Kidney (tissue), 14 donors: ENCODE measurements around the gene VPS37D. TPM values are rescaled to one million over a fixed set of nuclear protein-coding genes. Genes with fewer than 3 reads are reported as not detected.
"Not testable (repeated sequence)": the region's sequence is repeated elsewhere in the genome, so short reads cannot be mapped to it uniquely, and the experiment has no call there.

ENCODE experiments used
- DNase-seq, 5 donors: peaks; one replicate each; pipeline ENCODE4 v3.0.0-alpha.2; 2013 to 2020
- FAIRE-seq: peaks from 2 replicates; lab custom pipeline; 2012; peaks lifted over from hg19 to GRCh38; lab: Jason Lieb, UNC
- H3K27ac ChIP-seq, 2 donors: one replicate each; pipeline ENCODE4 v1.7.0; 2013; ENCODE audit warnings: low read depth in 2 of 2, low read length in 2 of 2, inconsistent platforms in 1 of 2
- H3K27me3 ChIP-seq: one replicate; pipeline ENCODE4 v1.7.1; 2013; ENCODE audit warnings: low read length, inconsistent platforms; ENCODE audit not compliant: control insufficient read depth, insufficient read depth
- H3K36me3 ChIP-seq, 3 donors: one replicate each; pipeline versions ENCODE4 v1.7.0 to v1.7.1; 2013; ENCODE audit warnings: low read length in 3 of 3, control low read depth in 1 of 3, inconsistent platforms in 1 of 3; ENCODE audit not compliant: insufficient read depth in 3 of 3, control insufficient read depth in 2 of 3
- H3K4me1 ChIP-seq, 3 donors: one replicate each; pipeline versions ENCODE4 v1.7.0 to v1.7.1; 2013; ENCODE audit warnings: low read length in 3 of 3, inconsistent platforms in 1 of 3, low read depth in 1 of 3; ENCODE audit not compliant: control insufficient read depth in 2 of 3, insufficient read depth in 2 of 3
- H3K4me3 ChIP-seq, 3 donors: one replicate each; pipeline versions ENCODE4 v1.7.0 to v1.8.1; 2013; ENCODE audit warnings: low read length in 3 of 3, control low read depth in 1 of 3, inconsistent platforms in 1 of 3
- H3K9ac ChIP-seq, 3 donors: one replicate each; pipeline versions ENCODE4 v1.7.0 to v1.7.1; 2013; ENCODE audit warnings: low read length in 3 of 3, control low read depth in 1 of 3, inconsistent platforms in 1 of 3
- H3K9me3 ChIP-seq, 3 donors: one replicate each; pipeline versions ENCODE4 v1.7.0 to v1.7.1; 2013; ENCODE audit warnings: low read length in 3 of 3, control low read depth in 1 of 3, inconsistent platforms in 1 of 3; ENCODE audit not compliant: control insufficient read depth in 2 of 3, insufficient read depth in 1 of 3
- intact Hi-C: fragments of 100-400 bp; cut with DNase I; formaldehyde crosslinking; loops from one replicate; pipeline ENCODE4 v1.11.1; 2022
- polyA plus RNA-seq: library from polyadenylated mRNA; stranded (reverse); fragments of 350-450 nt; fragmentation: Illumina TruSeq; extraction: RNeasy Lipid Tissue Mini Kit (QIAGEN cat#74804); gene quantifications from one replicate; pipeline ENCODE4 v1.2.3, GENCODE V29; 2014; ENCODE audit warnings: low read depth, low replicate concordance; ENCODE audit not compliant: insufficient read depth
- total RNA-seq: library from RNA; stranded (reverse); fragmentation: NEBNext Ultra II Directional; extraction: Animal tissue kit (Norgen Biotek cat#: 25700); gene quantifications from one replicate; pipeline ENCODE4 v1.2.1, GENCODE V29; 2021
- TF ChIP-seq, protein P1 (sequence below): IDR thresholded peaks from 3 replicates; pipeline ENCODE4 v1.5.1; 2012; ENCODE audit warnings: mild to moderate bottlenecking, moderate library complexity, borderline replicate concordance; ENCODE audit not compliant: insufficient read depth; ENCODE audit errors: extremely low read depth
- donor health status: control.
- donor health status: control.
- donor health status: control.
- donor health status: control.
- donor health status: control.
- donor health status: DM: yes; HTN: yes; CAD: no.
- donor health status: Normal renal cell carcinoma (clear cell type).

VPS37D gene
- total and polyA plus RNA-seq, 2 donors from 2014 or later, result 13.2 to 19.3 TPM

DNA sequence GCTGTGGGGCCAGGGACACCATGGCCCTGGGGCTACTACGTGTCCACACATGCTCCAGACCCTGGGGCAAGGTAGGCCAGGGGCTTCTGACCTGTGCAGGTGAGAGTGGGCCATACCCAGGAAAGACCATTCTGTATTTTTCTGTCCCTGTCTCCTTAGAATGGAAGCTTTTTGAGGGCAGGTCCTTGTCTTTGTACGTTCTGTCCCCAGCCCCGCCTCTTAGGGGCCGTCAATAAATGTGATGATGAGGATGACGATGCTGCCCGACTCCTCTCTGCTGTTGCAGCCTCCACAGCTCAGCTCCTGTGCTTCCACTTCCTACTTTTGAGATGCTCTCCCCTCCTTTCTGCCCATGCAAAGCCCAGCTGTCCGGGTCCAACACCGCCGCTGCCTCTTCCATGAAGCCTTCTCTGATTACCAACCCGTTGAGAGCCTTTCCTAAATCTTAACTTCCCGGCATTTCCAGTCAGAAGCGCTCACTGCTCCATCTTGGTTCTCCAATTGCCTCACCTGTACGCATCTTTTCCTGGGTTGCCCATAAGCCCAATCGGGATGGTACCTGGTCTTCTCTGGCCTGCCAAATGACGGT, 4.3 kb downstream of the VPS37D start:
- FAIRE-seq (no peak), DNase-seq (no peak)
- TF ChIP-seq, protein P1, sequence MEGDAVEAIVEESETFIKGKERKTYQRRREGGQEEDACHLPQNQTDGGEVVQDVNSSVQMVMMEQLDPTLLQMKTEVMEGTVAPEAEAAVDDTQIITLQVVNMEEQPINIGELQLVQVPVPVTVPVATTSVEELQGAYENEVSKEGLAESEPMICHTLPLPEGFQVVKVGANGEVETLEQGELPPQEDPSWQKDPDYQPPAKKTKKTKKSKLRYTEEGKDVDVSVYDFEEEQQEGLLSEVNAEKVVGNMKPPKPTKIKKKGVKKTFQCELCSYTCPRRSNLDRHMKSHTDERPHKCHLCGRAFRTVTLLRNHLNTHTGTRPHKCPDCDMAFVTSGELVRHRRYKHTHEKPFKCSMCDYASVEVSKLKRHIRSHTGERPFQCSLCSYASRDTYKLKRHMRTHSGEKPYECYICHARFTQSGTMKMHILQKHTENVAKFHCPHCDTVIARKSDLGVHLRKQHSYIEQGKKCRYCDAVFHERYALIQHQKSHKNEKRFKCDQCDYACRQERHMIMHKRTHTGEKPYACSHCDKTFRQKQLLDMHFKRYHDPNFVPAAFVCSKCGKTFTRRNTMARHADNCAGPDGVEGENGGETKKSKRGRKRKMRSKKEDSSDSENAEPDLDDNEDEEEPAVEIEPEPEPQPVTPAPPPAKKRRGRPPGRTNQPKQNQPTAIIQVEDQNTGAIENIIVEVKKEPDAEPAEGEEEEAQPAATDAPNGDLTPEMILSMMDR, result no peak
- Histone ChIP-seq H3K27ac (no peak overlapping the region), H3K9me3 (no peaks in the 10 kb centered on the region), H3K4me3 (no peak overlapping the region), H3K36me3 (no peaks in the 10 kb centered on the region), H3K27me3 (no peaks in the 10 kb centered on the region), H3K9ac (no peak overlapping the region), H3K4me1 (peaks cover 0 to 6% (median 0%) of the 10 kb centered on the region in 3 donors)
- intact Hi-C loops, result no loop called here

DNA sequence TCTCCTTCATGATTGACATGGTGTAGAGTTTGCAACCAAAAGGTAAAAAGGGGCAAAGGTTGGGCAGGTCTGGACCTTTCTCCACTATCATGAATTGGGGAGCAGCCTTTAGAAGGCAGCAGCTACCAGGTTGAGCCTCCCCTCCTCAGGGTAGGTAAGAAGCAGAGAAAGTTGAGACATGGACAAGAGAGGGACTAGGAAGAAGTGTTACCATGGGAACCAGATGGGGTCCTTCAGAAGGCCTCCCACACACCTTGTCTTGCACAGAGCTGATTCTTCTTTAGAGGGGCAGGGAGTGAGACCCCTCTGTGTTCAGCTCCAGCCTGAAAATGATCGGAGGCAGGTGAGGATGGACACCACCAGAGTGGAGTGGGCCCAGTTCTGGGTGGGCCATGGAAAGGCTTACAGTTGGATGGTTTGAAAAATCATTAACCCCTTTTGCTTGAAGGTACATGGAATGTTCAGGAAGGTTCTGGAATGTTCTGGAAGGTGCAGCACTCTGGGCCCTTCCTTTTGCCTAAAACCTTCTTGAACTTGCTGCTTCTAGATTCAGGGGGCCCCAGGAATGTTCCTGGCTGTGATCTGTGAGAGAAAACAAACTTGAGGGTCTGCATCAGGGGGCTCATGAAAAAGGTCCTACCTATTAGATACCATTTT, 7.0 kb downstream of the VPS37D start:
- intact Hi-C loops, result no loop called here
- TF ChIP-seq, protein P1, result no peak
- no peak for DNase-seq
- H3K4me1 ChIP-seq, result no peaks in the 10 kb centered on the region
- H3K36me3 ChIP-seq, result peaks cover 0 to 4% (median 2%) of the 10 kb centered on the region in 3 donors
- H3K9ac ChIP-seq, result no peak overlapping the region
- H3K27me3 ChIP-seq, result no peaks in the 10 kb centered on the region
- no peak overlapping the region for H3K4me3 ChIP-seq
- H3K9me3 ChIP-seq, result no peaks in the 10 kb centered on the region
- no peak overlapping the region for H3K27ac ChIP-seq
- FAIRE-seq, result no peak

DNA sequence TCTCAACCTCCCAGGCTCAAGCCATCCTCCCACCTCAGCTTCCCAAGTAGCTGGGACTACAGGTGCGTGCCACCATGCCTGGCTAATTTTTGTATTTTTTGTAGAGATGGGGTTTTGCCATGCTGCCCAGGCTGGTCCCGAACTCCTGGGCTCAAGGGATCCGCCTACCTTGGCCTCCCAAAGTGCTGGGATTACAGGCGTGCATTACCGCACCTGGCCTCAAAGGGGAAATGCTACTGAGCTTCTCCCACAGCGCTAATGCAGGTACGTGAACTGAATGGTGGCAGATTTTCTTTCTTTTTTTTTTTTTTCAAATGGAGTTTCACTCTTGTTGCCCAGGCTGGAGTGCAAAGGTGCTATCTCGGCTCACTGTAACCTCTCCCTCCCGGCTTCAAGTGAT, 8.4 kb downstream of the VPS37D start:
- DNase-seq, intact Hi-C loops, H3K4me3 ChIP-seq, H3K9me3 ChIP-seq, H3K4me1 ChIP-seq, H3K27ac ChIP-seq, H3K9ac ChIP-seq, H3K27me3 ChIP-seq, H3K36me3 ChIP-seq, FAIRE-seq: not testable (repeated sequence)

DNA sequence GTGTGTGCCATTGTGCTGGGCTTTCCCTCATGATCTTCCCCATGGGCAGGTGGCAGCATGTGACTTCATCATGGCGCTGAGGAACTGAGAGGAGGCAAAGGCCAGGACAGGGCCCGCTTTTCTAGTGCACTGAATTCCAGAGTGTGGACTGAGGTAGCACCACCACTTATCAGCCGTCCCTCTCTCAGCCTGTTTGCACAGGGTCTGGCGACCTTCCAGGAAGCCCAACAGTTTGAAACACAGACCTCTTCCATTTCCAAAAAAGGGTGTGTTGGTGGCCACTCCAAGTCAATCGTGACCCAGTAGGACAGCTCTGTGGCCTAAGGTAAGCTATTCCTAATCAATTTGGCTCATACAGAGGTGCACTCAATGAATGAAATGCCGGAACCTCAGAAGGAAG, 11.2 kb downstream of the VPS37D start:
- no peak for FAIRE-seq
- H3K36me3 ChIP-seq, result peaks cover 0 to 4% (median 2%) of the 10 kb centered on the region in 3 donors
- no peak overlapping the region for H3K9ac ChIP-seq
- intact Hi-C loops, result no loop called here
- peaks cover 4 to 15% (median 13%) of the 10 kb centered on the region in 3 donors for H3K4me1 ChIP-seq
- no peaks in the 10 kb centered on the region for H3K27me3 ChIP-seq
- no peak for DNase-seq
- H3K9me3 ChIP-seq, result no peaks in the 10 kb centered on the region
- TF ChIP-seq, protein P1, result no peak
- H3K27ac ChIP-seq, result no peak overlapping the region
- no peak overlapping the region for H3K4me3 ChIP-seq
